Gastrocnemius medialis (tissue), 4 donors: ENCODE measurements around the gene DOCK7. TPM values are rescaled to one million over a fixed set of nuclear protein-coding genes. Genes with fewer than 3 reads are reported as not detected.

Experiments
- ATAC-seq, 2 donors: fragments of 150-250 bp; one replicate each; pipeline ENCODE4 v1.9.1; 2016
- DNase-seq, 2 donors: peaks; one replicate each; pipeline ENCODE4 v3.0.0-alpha.2; 2019
- H3K27ac ChIP-seq, 4 donors: fragments of 200-600 bp; sonication (generic); 1 replicate in 1 of 4; 2 replicates in 3 of 4; pipeline ENCODE4 v1.5.1; 2016 to 2018; ENCODE audit warnings: mild to moderate bottlenecking in 2 of 4, moderate library complexity in 1 of 4
- H3K27me3 ChIP-seq, 3 donors: fragments of 200-600 bp; sonication (generic) in 2 of 3; 1 replicate in 1 of 3; 2 replicates in 2 of 3; pipeline versions ENCODE4 v1.5.1 to v1.6.0; 2016 to 2019; ENCODE audit warnings: mild to moderate bottlenecking in 1 of 3, moderate library complexity in 1 of 3
- H3K36me3 ChIP-seq, 2 donors: fragments of 200-600 bp; sonication (generic) in 1 of 2; one replicate each; pipeline ENCODE4 v1.5.1; 2017 to 2018
- H3K4me1 ChIP-seq, 2 donors: fragments of 200-600 bp; sonication (generic) in 1 of 2; one replicate each; pipeline ENCODE4 v1.5.1; 2016 to 2017; ENCODE audit warnings: mild to moderate bottlenecking in 2 of 2
- H3K4me3 ChIP-seq, 4 donors: fragments of 200-600 bp; sonication (generic) in 3 of 4; 1 replicate in 1 of 4; 2 replicates in 3 of 4; pipeline ENCODE4 v1.5.1; 2016 to 2019; ENCODE audit warnings: mild to moderate bottlenecking in 2 of 4
- H3K9me3 ChIP-seq, 3 donors: fragments of 200-600 bp; sonication (generic) in 2 of 3; 1 replicate in 1 of 3; 2 replicates in 2 of 3; pipeline ENCODE4 v1.5.1; 2016 to 2019
- POLR2A ChIP-seq, 2 donors: fragments of 450-650 bp; IDR thresholded peaks; one replicate each; pipeline ENCODE4 v1.6.1; 2017; ENCODE audit warnings: antibody characterized with exemption in 2 of 2, mild to moderate bottlenecking in 2 of 2, moderate library complexity in 2 of 2
- in situ Hi-C, 4 donors: fragments of 200-750 bp; cut with MboI; loops; one replicate each; pipeline versions ENCODE4 v1.15.0 to v1.8.0; 2017; ENCODE audit warnings: low sequenced_read_pairs in 4 of 4
- intact Hi-C: fragments of 100-400 bp; cut with DNase I; formaldehyde crosslinking; loops from one replicate; pipeline ENCODE4 v1.15.1; 2023; ENCODE audit warnings: low total_unique reads
- total RNA-seq, 4 donors: library from RNA; depleted of rRNA; stranded (reverse); fragments of >200 nt; gene quantifications; one replicate each; pipeline versions ENCODE4 v1.1.0 to v1.2.3, GENCODE V29; 2016
- TF ChIP-seq, protein P1 (sequence below), 5 experiments: fragments of 450-650 bp in 3 of 5; fragments of 200-600 bp in 2 of 5; sonication (generic) in 2 of 5; IDR thresholded peaks in 4 of 5; conservative IDR thresholded peaks in 1 of 5; 1 replicate in 4 of 5; 2 replicates in 1 of 5; pipeline ENCODE4 v1.5.1; 2016 to 2019; ENCODE audit warnings: antibody characterized with exemption in 5 of 5, mild to moderate bottlenecking in 3 of 5, moderate library complexity in 3 of 5

DOCK7 gene
- total RNA-seq, 4 donors from 2014 or later: 7.9 to 14.7 (median 10.9) TPM

- in situ Hi-C loops: no loop called here
- no peaks in the 10 kb centered on the region for H3K36me3 ChIP-seq
- H3K4me3 ChIP-seq: no peak overlapping the region
- TF ChIP-seq, protein P1, sequence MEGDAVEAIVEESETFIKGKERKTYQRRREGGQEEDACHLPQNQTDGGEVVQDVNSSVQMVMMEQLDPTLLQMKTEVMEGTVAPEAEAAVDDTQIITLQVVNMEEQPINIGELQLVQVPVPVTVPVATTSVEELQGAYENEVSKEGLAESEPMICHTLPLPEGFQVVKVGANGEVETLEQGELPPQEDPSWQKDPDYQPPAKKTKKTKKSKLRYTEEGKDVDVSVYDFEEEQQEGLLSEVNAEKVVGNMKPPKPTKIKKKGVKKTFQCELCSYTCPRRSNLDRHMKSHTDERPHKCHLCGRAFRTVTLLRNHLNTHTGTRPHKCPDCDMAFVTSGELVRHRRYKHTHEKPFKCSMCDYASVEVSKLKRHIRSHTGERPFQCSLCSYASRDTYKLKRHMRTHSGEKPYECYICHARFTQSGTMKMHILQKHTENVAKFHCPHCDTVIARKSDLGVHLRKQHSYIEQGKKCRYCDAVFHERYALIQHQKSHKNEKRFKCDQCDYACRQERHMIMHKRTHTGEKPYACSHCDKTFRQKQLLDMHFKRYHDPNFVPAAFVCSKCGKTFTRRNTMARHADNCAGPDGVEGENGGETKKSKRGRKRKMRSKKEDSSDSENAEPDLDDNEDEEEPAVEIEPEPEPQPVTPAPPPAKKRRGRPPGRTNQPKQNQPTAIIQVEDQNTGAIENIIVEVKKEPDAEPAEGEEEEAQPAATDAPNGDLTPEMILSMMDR (IDR thresholded peaks at IDR 0.05 in 4 of 5, conservative IDR thresholded peaks at IDR 0.05 in 1 of 5): no peak
- TF ChIP-seq POLR2A (IDR thresholded peaks at IDR 0.05): no peak
- H3K4me1 ChIP-seq: no peaks in the 10 kb centered on the region
- DNase-seq (no peak), ATAC-seq (no peak)
- intact Hi-C loops: no loop called here
- H3K27me3 ChIP-seq: no peaks in the 10 kb centered on the region
- no peaks in the 10 kb centered on the region for H3K9me3 ChIP-seq
- no peak overlapping the region for H3K27ac ChIP-seq
These were observed 203.2 kb downstream of the DOCK7 start for GRCh38 chr1:62484824-62485468.

DNA sequence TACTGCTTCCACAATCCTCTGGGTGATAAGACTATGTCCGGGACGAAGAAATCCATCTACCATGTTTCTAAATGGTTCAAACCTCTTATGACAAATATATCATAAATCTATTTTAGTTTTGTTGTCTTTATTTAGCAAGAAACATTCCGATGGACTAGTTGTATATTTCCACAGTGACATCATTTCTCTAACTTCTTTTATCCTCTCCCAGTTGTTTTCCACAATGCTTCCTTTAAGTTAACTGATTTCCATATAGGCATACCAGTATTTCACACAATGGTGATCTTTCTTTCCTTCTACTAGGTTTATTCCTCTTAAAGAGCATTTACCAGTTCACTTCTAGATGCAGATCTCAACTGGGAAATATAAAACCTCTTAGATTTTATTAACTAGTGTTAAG lies 206.5 kb downstream of the DOCK7 start:
- ATAC-seq (no peak), DNase-seq (no peak)
- Histone ChIP-seq H3K27me3 (no peaks in the 10 kb centered on the region), H3K4me3 (no peak overlapping the region), H3K4me1 (no peaks in the 10 kb centered on the region), H3K36me3 (no peaks in the 10 kb centered on the region), H3K9me3 (no peaks in the 10 kb centered on the region), H3K27ac (no peak overlapping the region)
- in situ Hi-C loops: no loop called here
- intact Hi-C loops: no loop called here
- TF ChIP-seq, protein P1 (IDR thresholded peaks at IDR 0.05 in 4 of 5, conservative IDR thresholded peaks at IDR 0.05 in 1 of 5): no peak
- TF ChIP-seq POLR2A (IDR thresholded peaks at IDR 0.05): no peak

DNA sequence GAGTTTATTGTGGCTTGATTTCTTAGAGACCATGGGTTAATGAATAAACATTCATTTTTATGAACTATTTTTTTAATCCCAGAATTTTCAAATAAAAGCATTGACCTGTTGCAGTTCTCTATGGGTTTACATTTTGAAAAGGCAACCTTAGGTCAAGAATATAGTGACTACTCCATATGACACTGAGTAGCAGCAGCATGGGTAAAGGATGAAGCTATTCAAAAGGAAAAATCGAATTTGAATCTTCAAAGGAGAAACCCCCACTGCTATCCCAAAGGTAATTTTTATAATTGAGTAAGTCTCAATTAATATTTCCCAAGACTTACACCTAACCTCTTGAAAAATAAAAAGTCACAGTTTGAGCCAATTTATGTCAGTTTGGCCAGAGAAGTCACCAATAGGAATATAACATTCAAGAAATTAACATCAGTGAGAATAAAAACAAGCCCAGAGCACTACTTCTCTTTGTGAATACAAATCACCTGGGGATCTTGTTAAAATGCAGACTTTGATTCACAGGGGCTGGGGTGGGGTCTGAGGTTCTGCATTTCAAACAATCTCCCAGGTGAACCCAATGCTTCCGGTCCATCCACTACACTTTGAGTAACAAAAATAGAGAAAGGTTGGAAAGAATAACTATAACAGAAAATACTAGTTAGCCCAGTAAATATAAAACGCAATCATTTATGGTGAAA lies 211.5 kb downstream of the DOCK7 start:
- in situ Hi-C loops (no loop called here), intact Hi-C loops (no loop called here)
- no peak for TF ChIP-seq POLR2A (IDR thresholded peaks at IDR 0.05)
- TF ChIP-seq, protein P1 (IDR thresholded peaks at IDR 0.05 in 4 of 5, conservative IDR thresholded peaks at IDR 0.05 in 1 of 5): no peak
- no peak overlapping the region for H3K27ac ChIP-seq
- H3K36me3 ChIP-seq: peaks cover 0 to 25% of the 10 kb centered on the region in 2 donors
- H3K9me3 ChIP-seq: no peaks in the 10 kb centered on the region
- no peaks in the 10 kb centered on the region for H3K27me3 ChIP-seq
- no peak for DNase-seq
- H3K4me3 ChIP-seq: no peak overlapping the region
- no peak for ATAC-seq
- H3K4me1 ChIP-seq: no peaks in the 10 kb centered on the region

DNA sequence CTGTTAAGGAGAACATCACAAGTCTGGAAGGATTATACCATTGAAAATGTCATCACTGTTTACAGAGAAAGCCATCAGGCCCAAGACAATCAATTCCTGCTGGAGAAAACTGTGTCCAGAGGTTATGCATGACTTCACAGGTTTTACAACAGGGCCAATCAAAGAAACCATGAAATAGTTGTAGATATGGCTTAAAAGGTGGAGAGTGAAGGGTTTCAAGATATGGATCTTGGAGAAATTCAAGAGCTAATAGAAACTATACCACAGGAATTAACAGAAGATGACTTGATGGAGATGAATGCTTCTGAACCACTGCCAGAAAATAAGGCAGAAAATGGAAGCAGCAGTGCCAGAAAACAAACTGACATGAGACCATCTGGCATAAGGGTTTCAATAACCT lies 221.1 kb downstream of the DOCK7 start:
- Histone ChIP-seq H3K36me3 (peaks cover 0 to 9% of the 10 kb centered on the region in 2 donors), H3K4me1 (no peaks in the 10 kb centered on the region), H3K27ac (no peak overlapping the region), H3K4me3 (no peak overlapping the region), H3K27me3 (no peaks in the 10 kb centered on the region), H3K9me3 (no peaks in the 10 kb centered on the region)
- ATAC-seq (no peak), DNase-seq (no peak)
- intact Hi-C loops (no loop called here), in situ Hi-C loops (no loop called here)
- TF ChIP-seq POLR2A (IDR thresholded peaks at IDR 0.05): no peak
- TF ChIP-seq, protein P1 (IDR thresholded peaks at IDR 0.05 in 4 of 5, conservative IDR thresholded peaks at IDR 0.05 in 1 of 5): no peak
